ENCODE data around the gene ALCAM. TPM values are rescaled to one million over a fixed set of nuclear protein-coding genes. Genes with fewer than 3 reads are reported as not detected.

ALCAM gene
- total RNA-seq, 3 donors from 2014 or later, result 12.6 to 23.7 (median 14.8) TPM

GRCh38 chr3:105327662-105328337 lies 38.9 kb upstream of the ALCAM start:
- H3K4me1 ChIP-seq (ENCODE audit: low read depth), result no peaks in the 10 kb centered on the region
- no peak for DNase-seq
- H3K9me3 ChIP-seq, result no peaks in the 10 kb centered on the region
- no peaks in the 10 kb centered on the region for H3K36me3 ChIP-seq (ENCODE audit: low read depth)
- no peak overlapping the region for H3K4me3 ChIP-seq
- intact Hi-C loops (cut with DNase I, micrococcal nuclease), result no loop called here
- no peak for TF ChIP-seq CTCF (IDR thresholded peaks at IDR 0.05)
- no peak for ATAC-seq

GRCh38 chr3:105328338-105328730 lies 38.4 kb upstream of the ALCAM start:
- no peak overlapping the region for H3K4me3 ChIP-seq
- TF ChIP-seq CTCF (IDR thresholded peaks at IDR 0.05), result no peak
- no peaks in the 10 kb centered on the region for H3K36me3 ChIP-seq (ENCODE audit: low read depth)
- no peak for DNase-seq
- intact Hi-C loops (cut with DNase I, micrococcal nuclease), result no loop called here
- no peaks in the 10 kb centered on the region for H3K4me1 ChIP-seq (ENCODE audit: low read depth)
- H3K9me3 ChIP-seq, result no peaks in the 10 kb centered on the region
- ATAC-seq, result no peak

GRCh38 chr3:105332961-105333360 lies 33.7 kb upstream of the ALCAM start:
- Histone ChIP-seq H3K9me3 (no peaks in the 10 kb centered on the region), H3K4me3 (no peak overlapping the region), H3K4me1 (ENCODE audit: low read depth) (no peaks in the 10 kb centered on the region), H3K36me3 (ENCODE audit: low read depth) (no peaks in the 10 kb centered on the region)
- intact Hi-C loops (cut with DNase I, micrococcal nuclease), result no loop called here
- ATAC-seq (no peak), DNase-seq (no peak)
- no peak for TF ChIP-seq CTCF (IDR thresholded peaks at IDR 0.05)

- no peak for TF ChIP-seq CTCF (IDR thresholded peaks at IDR 0.05)
- no peak overlapping the region for H3K4me3 ChIP-seq
- H3K9me3 ChIP-seq, result no peaks in the 10 kb centered on the region
- DNase-seq (no peak), ATAC-seq (no peak)
- H3K4me1 ChIP-seq (ENCODE audit: low read depth), result no peaks in the 10 kb centered on the region
- H3K36me3 ChIP-seq (ENCODE audit: low read depth), result no peaks in the 10 kb centered on the region
- intact Hi-C loops (cut with DNase I, micrococcal nuclease), result no loop called here
Observed at GRCh38 chr3:105334138-105334882, 32.4 kb upstream of the ALCAM start.

GRCh38 chr3:105339946-105340345 lies 26.8 kb upstream of the ALCAM start:
- no peak for ATAC-seq
- TF ChIP-seq CTCF (IDR thresholded peaks at IDR 0.05), result no peak
- H3K4me3 ChIP-seq, result no peak overlapping the region
- intact Hi-C loops (cut with DNase I, micrococcal nuclease), result no loop called here
- no peaks in the 10 kb centered on the region for H3K9me3 ChIP-seq
- DNase-seq, result no peak
- no peaks in the 10 kb centered on the region for H3K4me1 ChIP-seq (ENCODE audit: low read depth)
- no peaks in the 10 kb centered on the region for H3K36me3 ChIP-seq (ENCODE audit: low read depth)
